CD4-positive, alpha-beta T cell treated with Interleukin-21 for 1 hour (primary cell): ENCODE results near the gene CRHR1.
"Not testable (repeated sequence)": the region's sequence is repeated elsewhere in the genome, so short reads cannot be mapped to it uniquely, and the experiment has no call there.

Experiments used
- DNase-seq: peaks from one replicate; pipeline ENCODE4 v3.0.0-alpha.2; 2020

The CRHR1 gene

GRCh38 chr17:45847101-45847500 lies 63.0 kb downstream of the CRHR1 start:
- DNase-seq, result no peak

- DNase-seq, result no peak
Measured at GRCh38 chr17:45847747-45848146, 63.6 kb downstream of the CRHR1 start.

GRCh38 chr17:45848405-45848804 lies 64.3 kb downstream of the CRHR1 start:
- DNase-seq, result no peak

GRCh38 chr17:45848868-45849535 lies 64.9 kb downstream of the CRHR1 start:
- no peak for DNase-seq

- DNase-seq, result no peak
Measured at GRCh38 chr17:45849536-45849990, 65.4 kb downstream of the CRHR1 start.

GRCh38 chr17:45850011-45850410 lies 65.9 kb downstream of the CRHR1 start:
- DNase-seq, result no peak

GRCh38 chr17:45850468-45850867 lies 66.3 kb downstream of the CRHR1 start:
- DNase-seq, result no peak

- DNase-seq, result no peak
Measured at GRCh38 chr17:45851022-45851421, 66.9 kb downstream of the CRHR1 start.

- DNase-seq, result no peak
Measured at GRCh38 chr17:45851464-45851863, 67.3 kb downstream of the CRHR1 start.

- DNase-seq, result no peak
Measured at GRCh38 chr17:45851873-45852272, 67.8 kb downstream of the CRHR1 start.

- DNase-seq, result peak; percentile 56
Measured at GRCh38 chr17:45852535-45853297, 68.6 kb downstream of the CRHR1 start.

GRCh38 chr17:45854209-45854608 lies 70.1 kb downstream of the CRHR1 start:
- DNase-seq, result no peak

GRCh38 chr17:45855691-45856336 lies 71.7 kb downstream of the CRHR1 start:
- no peak for DNase-seq

- no peak for DNase-seq
Measured at GRCh38 chr17:45857977-45858708, 74.0 kb downstream of the CRHR1 start.

GRCh38 chr17:45861165-45861564 lies 77.0 kb downstream of the CRHR1 start:
- DNase-seq, result no peak

- DNase-seq, result not testable (repeated sequence)
Measured at GRCh38 chr17:45862127-45862526, 78.0 kb downstream of the CRHR1 start.

- no peak for DNase-seq
Measured at GRCh38 chr17:45863857-45864654, 79.9 kb downstream of the CRHR1 start.

GRCh38 chr17:45867171-45867570 lies 83.1 kb downstream of the CRHR1 start:
- no peak for DNase-seq

- DNase-seq, result no peak
Measured at GRCh38 chr17:45867702-45868101, 83.6 kb downstream of the CRHR1 start.

GRCh38 chr17:45868276-45868675 lies 84.2 kb downstream of the CRHR1 start:
- no peak for DNase-seq

- DNase-seq, result no peak
Measured at GRCh38 chr17:45869676-45870341, 85.7 kb downstream of the CRHR1 start.
